ENCODE results near the gene CEP128.
A peak's percentile ranks its signal among the peaks of the same experiment; 100 is the strongest.
"Not testable (repeated sequence)": the region's sequence is repeated elsewhere in the genome, so short reads cannot be mapped to it uniquely, and the experiment has no call there.

Gene CEP128

DNA sequence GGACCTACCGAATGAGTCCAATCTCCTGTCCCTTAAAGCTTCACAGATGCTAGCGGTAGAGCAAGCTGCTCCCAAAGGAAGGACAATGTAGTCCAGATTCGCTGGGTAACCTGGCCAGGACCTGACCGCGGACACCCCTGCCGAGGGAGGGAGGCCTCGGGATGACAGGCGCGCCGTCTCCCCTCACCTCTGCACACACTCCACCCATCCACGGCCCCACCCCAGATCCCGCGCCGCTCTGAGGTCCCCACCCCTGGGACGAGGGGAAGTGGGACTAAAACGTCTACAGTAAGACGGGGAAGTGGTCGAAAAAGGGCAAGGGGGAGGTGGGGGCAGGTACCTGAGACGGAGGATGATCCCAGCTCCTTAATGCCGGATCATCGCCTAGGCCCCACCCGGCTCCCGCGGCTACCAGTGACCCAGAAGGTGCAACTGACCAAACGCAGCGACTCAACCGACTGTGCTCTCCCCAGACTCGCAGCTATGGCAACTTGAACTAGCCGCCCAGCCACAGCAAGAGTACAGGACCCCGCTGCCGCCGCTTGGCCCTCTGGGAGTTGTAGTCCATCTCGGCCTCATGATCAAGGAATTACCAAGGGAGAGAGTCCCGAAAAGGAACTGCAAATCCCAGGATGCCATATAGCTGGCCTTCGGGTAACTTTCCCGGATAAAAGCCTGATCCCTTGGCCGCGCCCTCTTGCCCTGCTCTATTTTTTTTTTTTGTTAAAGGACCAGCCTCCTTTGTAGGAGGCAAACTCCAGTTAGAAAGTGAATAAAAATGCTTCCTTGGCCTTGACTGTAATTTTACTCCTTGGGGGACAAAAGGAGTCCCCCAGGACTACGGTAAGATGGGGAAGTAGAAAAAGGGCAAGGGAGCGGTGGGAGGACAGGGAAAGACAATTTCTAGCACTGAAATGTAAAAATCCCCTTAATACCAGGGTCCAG, at the start of gene CEP128:
Gene CEP128, minus strand, starts transcription at position 498 of the 945 bp plus-strand sequence.
- peak; percentile 96 for DNase-seq

DNA sequence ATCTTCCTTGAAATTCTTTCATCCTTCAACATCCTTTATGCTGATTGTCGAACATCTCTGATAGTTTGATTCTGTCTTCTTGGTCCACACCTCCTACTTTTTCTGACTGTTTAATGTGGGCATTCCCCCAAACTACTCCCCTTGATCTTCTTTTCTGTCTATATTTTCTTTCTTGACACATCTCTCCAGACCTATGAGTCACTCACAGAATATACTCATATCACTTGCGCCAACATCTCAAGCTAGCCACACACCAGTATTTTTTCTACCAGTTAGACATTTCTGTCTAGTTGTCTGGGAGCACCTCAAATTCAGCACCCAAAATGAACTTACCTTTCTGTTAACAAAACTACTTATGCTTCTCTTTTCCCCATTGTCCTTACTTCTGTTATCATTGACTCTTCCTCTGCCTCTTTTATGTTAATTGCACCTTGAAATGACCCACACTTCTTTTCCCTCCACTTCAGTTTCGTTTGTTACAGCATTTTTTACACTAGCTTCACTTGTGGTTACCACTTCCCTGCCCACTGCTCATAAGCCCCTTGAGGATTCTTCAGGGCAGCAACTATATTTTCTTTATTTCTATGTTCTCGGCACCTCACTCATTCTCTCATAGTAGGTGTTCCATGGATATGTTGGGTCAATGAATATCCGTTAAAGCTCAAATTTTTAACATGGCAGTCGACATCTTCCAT, 47.3 kb upstream of the CEP128 start:
- peak; percentile 33 for DNase-seq

DNA sequence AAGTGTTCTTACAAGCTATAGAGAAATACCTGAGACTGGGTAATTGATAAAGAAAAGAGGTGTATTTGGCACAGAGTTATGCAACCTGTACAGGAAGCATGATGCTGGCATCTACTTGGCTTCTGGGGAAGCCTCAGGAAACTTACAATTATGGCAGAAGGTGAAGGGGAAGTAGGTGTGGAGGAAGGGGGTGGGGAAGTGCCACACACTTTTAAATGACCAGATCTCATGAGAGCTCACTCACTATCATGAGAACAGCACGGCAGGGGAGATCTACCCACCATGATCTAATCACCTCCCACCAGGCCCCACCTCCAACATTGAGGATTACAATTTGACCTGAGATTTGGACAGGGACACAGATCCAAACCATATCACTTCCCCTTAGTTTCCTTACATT, 46.7 kb upstream of the CEP128 start:
- peak; percentile 7 for DNase-seq

DNA sequence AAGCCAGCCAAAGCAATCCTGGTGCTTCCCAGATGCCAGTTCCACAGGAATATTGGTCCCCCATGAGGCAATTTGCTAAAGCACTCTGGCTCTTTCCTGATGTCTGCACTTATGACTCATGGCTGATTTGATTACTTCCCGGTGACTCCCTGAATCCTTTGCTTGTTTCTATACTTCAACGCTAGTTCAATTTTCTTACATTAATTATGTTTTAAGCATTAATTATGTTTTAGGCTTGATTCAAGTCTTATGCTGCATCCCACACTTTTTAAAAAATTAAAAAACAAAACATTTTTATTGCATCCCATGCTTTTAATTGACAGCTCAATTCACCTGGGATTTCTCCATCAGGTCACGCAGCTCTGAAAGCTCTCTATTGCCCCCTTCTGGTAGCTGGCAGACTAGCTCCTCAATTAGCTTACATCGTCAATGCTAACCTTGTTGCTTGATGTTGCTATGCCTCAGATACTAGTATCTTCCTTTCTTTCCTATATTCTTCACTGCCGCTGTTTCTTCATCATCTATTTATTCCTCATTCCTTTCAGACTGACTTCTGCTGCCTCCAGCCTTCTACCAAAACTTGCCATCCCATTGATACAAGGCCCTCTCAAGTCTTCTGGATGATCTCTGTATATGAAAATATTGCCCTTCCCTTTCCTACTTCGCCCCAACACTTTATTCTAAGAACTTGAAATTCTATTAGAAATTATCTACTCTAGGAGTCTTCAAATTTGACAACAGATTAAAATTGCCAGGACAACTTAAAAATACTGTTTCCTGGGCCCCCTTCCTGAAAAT, 45.9 kb upstream of the CEP128 start:
- DNase-seq: peak; percentile 72

DNA sequence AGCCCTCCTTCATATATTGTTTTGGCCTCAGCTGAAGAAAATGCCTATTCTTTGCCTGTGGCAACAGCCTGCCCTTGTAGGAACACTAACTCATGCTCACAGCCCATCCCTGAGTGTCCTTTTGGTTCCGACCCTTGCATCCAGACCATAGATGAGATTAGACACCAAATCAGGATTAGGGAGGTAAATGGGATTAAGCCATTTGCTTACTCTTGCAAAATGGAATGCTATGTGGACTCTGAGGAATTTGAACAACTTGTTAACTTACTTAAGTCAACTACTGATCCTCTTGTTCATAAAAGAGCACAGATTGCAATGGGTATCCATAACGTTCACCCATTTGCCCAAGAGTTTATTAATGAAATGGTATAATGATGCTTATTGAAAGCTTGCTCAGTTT, 41.2 kb upstream of the CEP128 start:
- DNase-seq: no peak

DNA sequence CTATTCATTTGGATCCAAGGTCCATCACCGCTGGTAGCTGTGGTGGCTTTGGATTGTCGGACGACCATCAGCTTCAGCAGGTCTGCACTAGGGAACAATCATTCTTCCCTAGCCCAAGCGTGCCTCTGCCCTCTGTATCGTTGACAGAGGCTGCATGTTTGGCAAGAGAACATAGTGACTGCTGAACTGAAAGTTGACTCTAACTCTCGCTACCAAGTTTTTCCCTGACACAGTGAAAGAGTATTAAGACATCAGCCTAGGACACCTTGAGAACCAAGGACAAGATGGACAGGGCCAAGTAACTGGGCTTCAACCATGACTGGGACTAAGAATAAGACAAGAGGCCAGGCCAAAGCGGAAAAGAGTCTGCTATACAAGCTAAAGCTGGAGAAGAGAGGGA, 40.1 kb upstream of the CEP128 start:
- no peak for DNase-seq

DNA sequence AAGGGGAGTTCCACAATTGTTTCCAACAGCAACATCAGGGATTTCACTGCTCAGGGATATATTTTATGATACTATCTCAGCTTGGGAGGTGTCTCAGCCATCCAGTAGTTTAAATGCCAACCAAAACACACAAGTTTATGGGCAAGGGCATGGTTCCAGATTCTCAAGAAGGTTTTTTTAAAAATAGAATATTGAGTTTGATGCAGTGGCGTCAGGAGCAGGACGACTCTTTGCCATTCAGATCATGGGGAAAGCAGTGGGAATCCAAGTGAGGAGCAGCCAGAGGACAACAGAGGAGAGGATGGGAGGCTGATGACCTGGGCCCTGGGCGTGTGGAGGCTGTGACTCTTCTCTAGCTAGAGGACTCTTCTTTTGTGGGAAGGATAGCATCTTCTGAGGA, 39.6 kb upstream of the CEP128 start:
- DNase-seq: no peak

DNA sequence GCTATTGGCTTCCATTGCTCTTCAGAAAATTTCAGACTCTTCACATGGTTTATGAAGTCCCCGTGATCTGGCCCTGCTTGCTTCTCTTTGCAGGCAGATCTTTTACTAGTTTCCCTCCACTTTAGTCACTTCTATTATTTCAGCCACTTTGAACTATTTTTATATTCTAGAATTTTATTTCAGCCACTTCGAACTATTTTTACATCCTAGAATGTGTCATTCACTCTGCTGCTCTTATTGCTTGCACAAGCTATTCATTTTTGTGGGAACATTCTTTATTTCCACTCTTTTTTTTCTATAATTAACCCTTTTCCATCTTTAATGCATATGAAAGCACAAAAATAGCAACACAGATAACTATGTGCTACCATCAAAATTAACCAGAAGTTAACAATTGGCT, 38.4 kb upstream of the CEP128 start:
- DNase-seq: no peak

DNA sequence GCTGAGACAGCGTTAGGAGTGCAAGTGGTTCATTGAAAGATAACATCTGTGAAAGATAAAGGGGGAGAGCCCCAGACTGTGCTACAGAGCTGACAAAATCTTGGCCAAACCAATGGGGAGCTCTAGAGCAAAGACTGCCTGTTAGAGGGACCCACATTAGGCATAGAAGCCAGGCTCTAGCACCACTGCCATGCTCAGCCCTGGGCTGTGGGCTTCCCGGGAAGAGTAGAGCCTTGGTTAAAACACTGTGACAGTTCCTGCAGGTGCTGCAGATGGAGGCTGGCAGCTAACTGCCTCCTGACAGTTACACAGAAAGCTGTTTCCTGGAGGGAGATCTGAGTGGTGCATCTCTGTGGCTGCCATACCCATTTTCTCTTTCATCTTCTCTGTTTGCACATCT, 36.9 kb upstream of the CEP128 start:
- DNase-seq: no peak

DNA sequence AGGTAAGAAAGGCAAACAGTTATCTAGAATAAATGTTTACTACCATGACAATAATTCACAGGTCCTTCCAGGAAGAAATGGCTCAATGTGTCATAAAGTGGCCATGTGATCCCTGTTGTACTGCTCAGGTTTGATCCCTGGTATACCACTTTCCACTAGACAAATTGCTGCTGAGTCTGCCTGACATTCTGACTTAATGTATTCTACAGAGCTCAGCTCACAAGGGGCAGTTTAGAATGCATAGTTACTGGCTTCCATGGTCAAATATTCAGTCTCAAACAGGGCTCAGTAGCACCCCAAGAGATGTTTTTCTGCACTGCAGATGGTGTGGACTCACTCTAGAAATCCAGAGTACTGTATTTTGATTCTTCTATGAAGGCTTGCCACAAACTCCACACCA, 35.7 kb upstream of the CEP128 start:
- no peak for DNase-seq

DNA sequence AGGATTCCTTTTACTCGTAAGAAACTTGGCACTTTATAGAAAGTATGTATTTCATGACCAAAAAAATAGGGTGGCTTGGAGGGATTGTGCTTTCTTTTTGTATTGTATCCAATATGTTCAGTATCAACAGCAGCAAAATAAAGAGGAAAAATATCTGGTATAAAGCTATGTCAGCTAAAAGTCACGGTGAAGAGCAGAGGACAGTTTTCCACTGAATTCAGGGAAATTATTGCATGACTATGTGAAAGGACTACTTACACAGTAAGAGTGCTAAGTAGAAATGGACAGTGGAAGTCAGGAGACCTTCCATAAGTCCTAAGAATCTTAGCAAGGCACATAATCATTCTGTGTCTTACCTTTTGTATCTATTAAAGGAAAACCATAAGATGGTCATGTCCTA, 33.1 kb upstream of the CEP128 start:
- DNase-seq: no peak

DNA sequence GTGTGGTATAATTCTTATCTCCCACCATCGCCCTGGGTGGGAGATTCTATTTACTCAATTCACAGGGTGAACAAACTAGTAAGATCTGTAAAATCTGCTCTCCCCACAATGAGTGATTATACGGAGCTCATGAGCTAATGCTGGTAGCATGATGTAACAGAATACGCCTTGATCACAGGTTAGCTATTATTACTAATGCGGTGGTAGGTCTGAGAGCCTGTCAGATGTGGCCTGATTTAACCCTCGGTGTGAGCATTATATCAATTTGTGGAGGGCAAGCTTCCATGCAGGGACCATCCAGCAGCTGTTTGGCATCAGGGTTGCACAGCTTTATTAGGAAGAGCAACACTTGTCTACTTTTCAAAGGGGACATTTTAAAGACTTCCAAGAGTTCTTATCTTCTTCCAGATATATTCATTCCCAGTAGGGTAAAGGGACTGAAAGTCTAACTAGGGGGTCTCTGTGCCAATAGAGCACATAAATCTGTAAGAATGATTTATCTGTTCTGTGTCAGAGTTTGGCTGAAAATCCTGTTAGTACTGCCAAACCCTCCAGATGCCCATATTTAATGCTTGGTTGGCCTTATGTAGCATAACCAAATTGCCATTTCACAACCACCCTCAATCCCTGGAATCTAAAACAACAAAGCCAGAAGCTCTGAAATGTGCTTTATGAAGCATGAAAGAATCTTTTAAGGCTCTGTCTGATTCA, 32.5 kb upstream of the CEP128 start:
- no peak for DNase-seq

DNA sequence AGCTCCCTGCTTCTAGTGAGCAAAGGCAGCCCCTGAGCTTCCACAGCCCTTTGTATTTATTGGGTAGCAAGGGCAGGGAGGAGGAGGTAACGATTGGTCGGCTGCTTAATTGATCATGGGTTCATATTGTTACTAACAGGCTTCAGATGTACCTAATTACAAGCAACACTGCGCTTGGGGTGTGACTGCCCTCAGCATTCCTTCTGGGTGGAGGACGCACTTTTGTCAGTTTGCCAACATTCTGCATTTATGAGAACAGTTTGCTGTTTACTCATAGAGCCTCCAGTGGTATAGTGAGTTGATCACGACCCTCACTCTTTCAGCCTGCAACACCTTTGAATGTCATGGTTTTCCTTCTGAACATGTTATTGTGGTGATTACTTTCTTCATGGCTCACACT, 23.5 kb upstream of the CEP128 start:
- no peak for DNase-seq

DNA sequence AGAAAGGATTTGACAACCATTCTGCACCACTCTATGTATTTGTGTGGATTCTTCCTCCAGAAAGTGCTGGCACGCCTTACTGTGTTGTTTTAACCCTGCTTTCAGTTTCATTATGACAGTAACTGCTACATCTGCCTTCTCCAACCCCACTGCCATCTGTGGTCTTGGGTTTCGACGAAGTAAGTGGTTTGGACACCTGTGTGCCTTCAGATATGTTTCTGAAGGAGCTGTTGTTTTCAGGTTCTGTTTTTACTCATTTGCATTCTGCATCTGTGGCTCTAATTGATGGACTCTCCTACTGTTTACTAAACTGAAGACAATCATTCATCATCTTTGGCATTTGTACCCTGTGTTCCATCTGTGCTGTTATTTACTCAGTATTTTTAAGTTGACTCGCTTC, 18.0 kb upstream of the CEP128 start:
- DNase-seq: peak; percentile 68

DNA sequence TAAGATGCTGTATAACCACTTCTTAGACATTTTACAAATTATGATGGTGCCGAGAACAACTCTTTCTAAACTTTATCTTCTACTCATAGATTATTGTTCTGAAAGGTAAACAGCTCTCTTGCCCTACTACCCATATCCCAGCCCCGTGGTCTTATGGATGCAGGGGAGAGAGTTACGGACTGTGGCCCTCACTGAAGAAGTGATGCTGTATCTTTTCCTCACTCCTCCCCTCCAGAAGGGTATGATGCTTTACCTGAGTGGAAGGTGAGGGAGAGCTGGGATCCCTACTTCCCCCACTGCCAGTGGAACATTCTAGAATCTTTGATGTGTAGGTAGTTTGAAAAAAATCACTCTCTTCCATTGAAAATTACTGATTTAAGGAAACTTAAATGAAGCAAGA, 17.4 kb upstream of the CEP128 start:
- no peak for DNase-seq

DNA sequence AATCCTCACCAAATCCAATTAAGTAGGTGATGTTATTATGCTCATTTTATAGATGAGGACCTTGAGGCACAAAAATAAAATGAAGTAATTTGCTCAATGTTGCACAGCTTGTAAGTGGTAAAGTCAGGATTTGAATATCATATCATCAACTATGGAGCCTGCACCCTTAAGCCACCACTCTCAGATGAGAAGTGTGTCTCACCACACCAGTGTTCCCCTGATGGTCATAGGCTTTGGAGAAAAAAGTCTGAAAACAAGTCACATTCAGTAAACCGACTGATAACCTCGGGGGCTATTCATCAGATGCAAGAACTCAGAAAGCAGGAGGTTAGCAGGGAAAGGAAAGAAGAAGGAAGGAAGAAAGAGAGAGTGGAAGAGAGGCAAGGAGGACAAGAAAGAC, 16.7 kb upstream of the CEP128 start:
- DNase-seq: no peak

DNA sequence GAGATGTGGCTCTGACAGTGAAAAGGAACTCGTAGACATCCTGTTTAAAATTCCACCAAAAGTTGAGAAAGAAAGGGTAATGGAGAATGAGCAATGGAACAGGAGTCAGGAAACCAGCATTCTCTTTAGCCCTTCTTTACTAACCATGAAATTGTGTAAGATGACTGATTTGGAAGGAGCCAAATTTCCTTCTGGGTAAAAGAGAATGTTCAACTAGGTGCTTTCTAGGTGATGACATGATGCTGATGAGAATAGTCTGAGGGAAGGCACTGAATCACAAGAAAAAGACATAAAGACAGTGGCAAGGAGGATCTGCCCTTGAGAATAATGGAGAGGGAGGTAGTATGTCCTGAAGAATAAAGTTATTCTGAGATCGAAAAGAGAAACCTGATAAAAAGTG, 16.1 kb upstream of the CEP128 start:
- no peak for DNase-seq

DNA sequence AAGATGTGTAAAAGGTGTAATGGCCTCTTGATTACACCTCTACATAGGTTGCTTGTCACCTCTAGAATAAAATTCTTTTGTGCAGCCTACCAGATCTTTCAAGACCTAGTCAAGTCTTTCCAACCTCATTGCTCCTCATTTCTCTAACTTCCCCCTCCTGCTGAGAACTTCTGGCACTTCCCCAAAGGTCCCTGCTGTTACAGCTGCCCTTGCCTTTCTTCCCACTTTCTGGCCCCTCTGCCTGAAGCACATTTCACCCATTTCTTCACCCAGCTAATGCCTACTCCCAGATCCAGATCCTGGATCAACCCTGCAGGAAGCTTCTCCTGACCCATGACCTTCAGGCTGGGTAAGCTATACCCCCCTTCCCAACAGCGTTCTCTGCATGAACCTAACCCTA, 15.4 kb upstream of the CEP128 start:
- peak; percentile 5 for DNase-seq

DNA sequence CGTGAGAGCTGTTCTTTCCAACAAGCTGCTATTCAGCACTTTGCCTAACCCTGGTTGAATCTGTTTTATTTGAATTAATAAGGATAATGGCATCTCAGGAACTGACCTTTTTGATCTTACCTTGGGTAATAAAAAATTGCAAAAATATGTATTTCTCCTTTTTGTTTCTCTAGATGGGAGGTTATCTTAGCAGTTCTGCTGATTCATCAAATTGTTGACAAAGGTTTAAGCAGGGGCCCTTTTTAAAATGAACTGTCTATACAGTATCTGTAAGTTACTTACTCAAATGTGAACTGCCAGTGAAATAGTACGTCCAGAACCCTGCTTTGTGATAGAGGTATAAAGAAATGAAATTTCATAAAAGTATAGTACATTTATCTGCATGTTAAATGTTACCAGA, 14.6 kb upstream of the CEP128 start:
- DNase-seq: no peak

DNA sequence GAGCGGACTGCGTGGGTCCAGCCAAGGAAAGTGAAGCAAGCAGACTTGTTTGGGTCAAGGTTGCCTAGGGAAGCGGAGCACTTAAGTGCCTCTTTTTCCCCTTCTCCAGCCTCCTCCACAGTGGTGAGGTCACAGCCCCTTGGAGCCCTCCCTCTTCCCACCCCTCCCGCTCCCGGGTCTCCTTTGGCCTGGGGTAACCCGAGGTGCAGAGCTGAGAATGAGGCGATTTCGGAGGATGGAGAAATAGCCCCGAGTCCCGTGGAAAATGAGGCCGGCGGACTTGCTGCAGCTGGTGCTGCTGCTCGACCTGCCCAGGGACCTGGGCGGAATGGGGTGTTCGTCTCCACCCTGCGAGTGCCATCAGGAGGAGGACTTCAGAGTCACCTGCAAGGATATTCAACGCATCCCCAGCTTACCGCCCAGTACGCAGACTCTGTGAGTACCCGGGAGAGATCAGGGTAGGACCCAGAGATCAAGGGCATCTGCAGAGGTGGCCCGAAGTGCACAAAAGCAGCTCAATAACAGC, 13.9 kb upstream of the CEP128 start, which contains the start of gene TSHR:
Gene TSHR, plus strand, starts transcription at position 206 of the 526 bp plus-strand sequence. Its CDS starts 60 bp downstream, at position 266.
- DNase-seq: no peak

DNA sequence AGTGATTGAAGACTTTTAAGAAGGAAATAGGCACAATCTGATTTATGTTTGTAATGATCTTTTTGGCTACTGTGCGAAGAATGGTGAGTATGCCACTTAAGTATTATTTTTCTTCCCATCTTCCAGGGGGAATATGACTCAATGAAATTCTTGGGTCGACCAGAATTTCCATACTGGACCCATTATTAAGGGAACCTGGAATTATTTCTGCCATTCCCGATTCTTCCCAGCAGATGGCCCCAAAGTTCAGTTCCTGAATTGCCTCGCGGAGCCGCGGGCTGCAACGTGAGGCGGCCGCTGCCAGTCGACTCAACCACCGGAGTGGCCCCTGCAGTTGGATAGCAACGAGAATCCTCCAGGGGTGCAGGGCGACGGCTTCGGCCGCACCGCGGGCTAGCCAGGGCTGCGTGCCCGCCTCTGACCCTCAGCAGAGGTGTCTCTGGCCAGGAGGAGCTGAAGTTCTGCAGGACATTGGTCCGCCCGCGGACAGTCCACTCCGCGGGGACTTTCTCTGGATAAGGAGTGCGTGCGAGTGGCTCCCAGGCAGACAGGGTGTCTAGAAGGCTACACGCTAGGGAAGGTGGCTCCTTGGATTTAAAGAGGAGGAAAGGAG, 13.3 kb upstream of the CEP128 start:
- DNase-seq: peak; percentile 83

DNA sequence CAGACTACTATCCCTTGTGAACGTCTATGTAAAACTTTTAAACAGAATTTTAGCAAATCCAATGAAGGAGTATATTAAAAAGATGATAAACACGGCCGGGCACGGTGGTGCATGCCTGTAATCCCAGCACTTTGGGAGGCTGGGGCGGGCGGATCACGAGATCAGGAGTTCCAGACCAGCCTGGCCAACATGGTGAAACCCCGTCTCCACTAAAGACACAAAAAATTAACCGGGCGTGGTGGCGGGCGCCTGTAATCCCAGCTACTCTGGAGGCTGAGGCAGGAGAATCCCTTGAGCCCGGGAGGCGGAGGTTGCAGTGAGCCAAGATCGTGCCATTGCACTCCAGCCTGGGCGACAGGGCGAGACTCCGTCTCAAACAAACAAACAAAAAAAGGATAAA, 11.7 kb upstream of the CEP128 start:
- not testable (repeated sequence) for DNase-seq

Data from OCI-M1 (cell line).